SU-DHL-6 (cell line): ENCODE data around the gene JTB.

Source experiments
- CTCF ChIP-seq: fragments of 200-600 bp; sonication (generic); IDR thresholded peaks from one replicate; pipeline ENCODE4 v1.5.1; 2017; ENCODE audit warnings: antibody characterized with exemption, mild to moderate bottlenecking, low read length, moderate library complexity; ENCODE audit not compliant: insufficient read depth, poor library complexity, severe bottlenecking
- EZH2phosphoT487 ChIP-seq: fragments of 200-600 bp; sonication (generic), shearing (Covaris generic); conservative IDR thresholded peaks from 2 replicates; pipeline ENCODE4 v1.6.1; 2018; ENCODE audit warnings: mild to moderate bottlenecking, antibody characterized with exemption, low read length, moderate library complexity, mixed read lengths

- TF ChIP-seq CTCF, result no peak
- no peak for TF ChIP-seq EZH2phosphoT487
Measured at GRCh38 chr1:154000420-154000819, 22.9 kb upstream of the JTB start.
